Measurements from ENCODE around the gene EYS. TPM values are rescaled to one million over a fixed set of nuclear protein-coding genes. Genes with fewer than 3 reads are reported as not detected.

Gene EYS
- total RNA-seq, 3 donors from 2014 or later: 1.3 to 2.9 TPM; not detected in 1

- intact Hi-C loops (cut with DNase I; ENCODE audit: low total_unique reads): no loop called here
- TF ChIP-seq, protein P1, sequence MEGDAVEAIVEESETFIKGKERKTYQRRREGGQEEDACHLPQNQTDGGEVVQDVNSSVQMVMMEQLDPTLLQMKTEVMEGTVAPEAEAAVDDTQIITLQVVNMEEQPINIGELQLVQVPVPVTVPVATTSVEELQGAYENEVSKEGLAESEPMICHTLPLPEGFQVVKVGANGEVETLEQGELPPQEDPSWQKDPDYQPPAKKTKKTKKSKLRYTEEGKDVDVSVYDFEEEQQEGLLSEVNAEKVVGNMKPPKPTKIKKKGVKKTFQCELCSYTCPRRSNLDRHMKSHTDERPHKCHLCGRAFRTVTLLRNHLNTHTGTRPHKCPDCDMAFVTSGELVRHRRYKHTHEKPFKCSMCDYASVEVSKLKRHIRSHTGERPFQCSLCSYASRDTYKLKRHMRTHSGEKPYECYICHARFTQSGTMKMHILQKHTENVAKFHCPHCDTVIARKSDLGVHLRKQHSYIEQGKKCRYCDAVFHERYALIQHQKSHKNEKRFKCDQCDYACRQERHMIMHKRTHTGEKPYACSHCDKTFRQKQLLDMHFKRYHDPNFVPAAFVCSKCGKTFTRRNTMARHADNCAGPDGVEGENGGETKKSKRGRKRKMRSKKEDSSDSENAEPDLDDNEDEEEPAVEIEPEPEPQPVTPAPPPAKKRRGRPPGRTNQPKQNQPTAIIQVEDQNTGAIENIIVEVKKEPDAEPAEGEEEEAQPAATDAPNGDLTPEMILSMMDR (IDR thresholded peaks at IDR 0.05): no peak
- TF ChIP-seq POLR2A (IDR thresholded peaks at IDR 0.05): no peak
- no peak for TF ChIP-seq POLR2AphosphoS5 (IDR thresholded peaks at IDR 0.05)
- Histone ChIP-seq H3K27ac (no peak overlapping the region), H3K9me3 (no peaks in the 10 kb centered on the region), H3K4me3 (no peak overlapping the region), H3K27me3 (no peaks in the 10 kb centered on the region), H3K36me3 (no peaks in the 10 kb centered on the region), H3K4me1 (no peaks in the 10 kb centered on the region)
- DNase-seq (ENCODE audit: low spot score in 2 of 2): no peak
Measured at GRCh38 chr6:65135567-65135966, 571.5 kb downstream of the EYS start.

DNA sequence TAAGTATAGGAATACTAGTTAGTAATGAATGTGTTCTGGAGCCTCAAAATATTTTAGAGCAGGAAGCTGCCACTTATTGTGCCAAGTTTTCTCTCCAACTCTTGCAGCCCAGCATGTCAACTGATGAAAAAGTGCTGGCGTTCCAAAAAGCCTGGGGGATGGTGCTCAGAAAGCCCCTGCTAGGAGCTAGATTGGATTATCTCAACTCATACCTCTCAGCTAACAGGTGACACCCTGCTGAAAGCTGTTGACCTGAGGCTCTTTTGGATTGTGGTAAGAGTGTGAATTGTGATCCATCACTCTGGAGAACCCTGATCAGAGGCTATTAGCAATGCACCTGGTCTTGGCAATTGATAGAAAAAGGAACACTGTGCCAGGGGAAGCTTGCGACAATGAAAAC is 580.4 kb downstream of the EYS start:
- no peak overlapping the region for H3K27ac ChIP-seq
- no peak overlapping the region for H3K4me3 ChIP-seq
- no peak for DNase-seq (ENCODE audit: low spot score in 2 of 2)
- TF ChIP-seq POLR2A (IDR thresholded peaks at IDR 0.05): no peak
- TF ChIP-seq, protein P1 (IDR thresholded peaks at IDR 0.05): no peak
- no peak for TF ChIP-seq POLR2AphosphoS5 (IDR thresholded peaks at IDR 0.05)
- intact Hi-C loops (cut with DNase I; ENCODE audit: low total_unique reads): no loop called here
- no peaks in the 10 kb centered on the region for H3K9me3 ChIP-seq
- no peaks in the 10 kb centered on the region for H3K36me3 ChIP-seq
- no peaks in the 10 kb centered on the region for H3K27me3 ChIP-seq
- H3K4me1 ChIP-seq: no peaks in the 10 kb centered on the region

DNA sequence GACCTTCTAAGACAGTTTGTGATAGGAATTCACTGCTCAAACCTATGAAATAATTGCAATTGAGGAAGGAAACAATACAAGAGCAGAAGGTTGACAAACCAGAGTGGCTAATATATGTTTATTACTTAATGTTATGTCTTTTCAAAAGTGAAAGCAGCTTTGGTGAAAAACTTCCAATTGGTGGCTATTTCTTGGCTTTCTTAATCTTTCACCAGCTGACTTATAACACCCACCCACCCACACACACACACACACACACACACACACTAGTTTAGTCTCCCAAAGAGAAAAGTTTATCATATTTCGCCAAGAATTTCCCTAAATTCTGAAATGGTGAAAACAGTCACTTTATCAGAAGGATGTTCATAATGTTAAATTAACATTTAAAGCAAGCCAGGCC is 583.5 kb downstream of the EYS start:
- intact Hi-C loops (cut with DNase I; ENCODE audit: low total_unique reads): no loop called here
- DNase-seq (ENCODE audit: low spot score in 2 of 2): no peak
- Histone ChIP-seq H3K4me3 (no peak overlapping the region), H3K27ac (no peak overlapping the region), H3K4me1 (no peaks in the 10 kb centered on the region), H3K9me3 (no peaks in the 10 kb centered on the region), H3K36me3 (no peaks in the 10 kb centered on the region), H3K27me3 (no peaks in the 10 kb centered on the region)
- TF ChIP-seq, protein P1 (IDR thresholded peaks at IDR 0.05): no peak
- no peak for TF ChIP-seq POLR2AphosphoS5 (IDR thresholded peaks at IDR 0.05)
- no peak for TF ChIP-seq POLR2A (IDR thresholded peaks at IDR 0.05)

DNA sequence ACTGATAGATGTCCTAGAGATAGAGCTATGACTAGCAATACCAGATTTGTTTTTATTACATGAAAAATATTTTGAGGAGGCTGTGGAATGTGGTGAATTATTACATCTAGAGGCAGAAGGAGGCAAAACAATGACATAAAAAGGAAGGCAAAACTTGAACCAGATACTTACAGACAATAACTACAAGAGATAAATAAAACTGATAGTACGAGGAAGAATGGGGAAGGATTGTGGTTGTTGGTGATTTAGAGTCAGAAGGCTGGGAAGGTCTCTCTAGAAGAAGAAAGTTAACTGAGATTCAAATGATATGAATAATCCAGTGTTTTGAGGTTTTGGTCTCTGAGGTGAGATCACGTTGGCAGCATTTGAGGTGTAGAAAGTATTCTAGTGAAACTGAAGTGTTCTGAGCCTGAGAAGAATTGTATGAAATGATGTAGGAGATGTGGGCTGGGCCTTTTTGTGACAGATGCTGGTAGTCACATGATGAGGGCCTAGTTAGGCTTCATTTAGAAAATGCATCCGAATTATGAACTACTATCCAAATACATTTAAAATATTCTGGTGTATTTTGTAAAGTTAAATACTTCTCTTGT is 589.1 kb downstream of the EYS start:
- DNase-seq (ENCODE audit: low spot score in 2 of 2): no peak
- Histone ChIP-seq H3K4me3 (no peak overlapping the region), H3K9me3 (no peaks in the 10 kb centered on the region), H3K27ac (no peak overlapping the region), H3K4me1 (no peaks in the 10 kb centered on the region), H3K36me3 (no peaks in the 10 kb centered on the region), H3K27me3 (no peaks in the 10 kb centered on the region)
- intact Hi-C loops (cut with DNase I; ENCODE audit: low total_unique reads): no loop called here
- TF ChIP-seq POLR2AphosphoS5 (IDR thresholded peaks at IDR 0.05) (no peak), POLR2A (IDR thresholded peaks at IDR 0.05) (no peak)
- TF ChIP-seq, protein P1 (IDR thresholded peaks at IDR 0.05): no peak

- Histone ChIP-seq H3K4me1 (no peaks in the 10 kb centered on the region), H3K9me3 (no peaks in the 10 kb centered on the region), H3K27ac (no peak overlapping the region), H3K27me3 (no peaks in the 10 kb centered on the region), H3K4me3 (no peak overlapping the region), H3K36me3 (no peaks in the 10 kb centered on the region)
- DNase-seq (ENCODE audit: low spot score in 2 of 2): no peak
- TF ChIP-seq POLR2AphosphoS5 (IDR thresholded peaks at IDR 0.05) (no peak), POLR2A (IDR thresholded peaks at IDR 0.05) (no peak)
- TF ChIP-seq, protein P1 (IDR thresholded peaks at IDR 0.05): no peak
- intact Hi-C loops (cut with DNase I; ENCODE audit: low total_unique reads): no loop called here
Measured at GRCh38 chr6:65116326-65116725, 590.7 kb downstream of the EYS start.

All from breast epithelium (tissue), 4 donors.